Suprapubic skin (tissue), 4 donors: Measurements from ENCODE around the gene TPCN1. TPM values are rescaled to one million over a fixed set of nuclear protein-coding genes. Genes with fewer than 3 reads are reported as not detected.

ENCODE experiments used
- DNase-seq, 2 donors: peaks; one replicate each; pipeline ENCODE4 v3.0.0-alpha.2; 2019; ENCODE audit warnings: low spot score in 2 of 2
- H3K27ac ChIP-seq: fragments of 200-600 bp; sonication (generic); one replicate; pipeline ENCODE4 v1.5.1; 2019
- H3K27me3 ChIP-seq: fragments of 200-600 bp; sonication (generic); one replicate; pipeline ENCODE4 v1.5.1; 2019
- H3K36me3 ChIP-seq: fragments of 200-600 bp; sonication (generic); one replicate; pipeline ENCODE4 v1.5.1; 2019
- H3K4me1 ChIP-seq: fragments of 200-600 bp; sonication (generic); one replicate; pipeline ENCODE4 v1.5.1; 2019
- H3K4me3 ChIP-seq: fragments of 200-600 bp; sonication (generic); one replicate; pipeline ENCODE4 v1.5.1; 2019; ENCODE audit warnings: mild to moderate bottlenecking
- H3K9me3 ChIP-seq: fragments of 200-600 bp; sonication (generic); one replicate; pipeline ENCODE4 v1.5.1; 2019
- CTCF ChIP-seq, 2 donors: fragments of 200-600 bp in 1 of 2; fragments of 450-650 bp in 1 of 2; sonication (generic) in 1 of 2; IDR thresholded peaks; one replicate each; pipeline ENCODE4 v1.5.1; 2016 to 2019; ENCODE audit warnings: antibody characterized with exemption in 2 of 2, mild to moderate bottlenecking in 1 of 2, moderate library complexity in 1 of 2
- EP300 ChIP-seq: sonication (generic); formaldehyde crosslinking; IDR thresholded peaks from one replicate; pipeline ENCODE4 v1.6.1; 2017; ENCODE audit warnings: antibody characterized with exemption
- POLR2A ChIP-seq, 2 donors: fragments of 450-650 bp; IDR thresholded peaks; one replicate each; pipeline ENCODE4 v1.6.1; 2017; ENCODE audit warnings: antibody characterized with exemption in 2 of 2, mild to moderate bottlenecking in 2 of 2, moderate library complexity in 2 of 2
- POLR2AphosphoS5 ChIP-seq, 3 donors: sonication (generic); formaldehyde crosslinking; IDR thresholded peaks; one replicate each; pipeline ENCODE4 v1.6.1; 2017; ENCODE audit warnings: antibody characterized with exemption in 3 of 3
- WGBS: methylation state at CpG from one replicate; pipeline ENCODE4 v1.1.5; 2018; 5-methylcytosine and 5-hydroxymethylcytosine counted together
- total RNA-seq, 4 donors: library from RNA; depleted of rRNA; stranded (reverse); fragments of >200 nt; gene quantifications; one replicate each; pipeline ENCODE4 v1.1.0, GENCODE V29; 2016

TPCN1 gene
- total RNA-seq, 4 donors from 2014 or later, result 15.5 to 74.1 (median 35.6) TPM

- 94% methylated on average over 13 of the region's 13 CpGs for WGBS
- H3K4me1 ChIP-seq, result peaks cover 14% of the 10 kb centered on the region
- TF ChIP-seq EP300 (no peak), POLR2A (IDR thresholded peaks at IDR 0.05) (no peak), CTCF (IDR thresholded peaks at IDR 0.05) (no peak), POLR2AphosphoS5 (IDR thresholded peaks at IDR 0.05) (no peak)
- H3K9me3 ChIP-seq, result no peaks in the 10 kb centered on the region
- no peaks in the 10 kb centered on the region for H3K27me3 ChIP-seq
- no peak overlapping the region for H3K27ac ChIP-seq
- H3K36me3 ChIP-seq, result peaks cover 13% of the 10 kb centered on the region
- no peak overlapping the region for H3K4me3 ChIP-seq
- DNase-seq, result no peak
Observed at GRCh38 chr12:113195598-113195997, 25.7 kb upstream of the TPCN1 start.

DNA sequence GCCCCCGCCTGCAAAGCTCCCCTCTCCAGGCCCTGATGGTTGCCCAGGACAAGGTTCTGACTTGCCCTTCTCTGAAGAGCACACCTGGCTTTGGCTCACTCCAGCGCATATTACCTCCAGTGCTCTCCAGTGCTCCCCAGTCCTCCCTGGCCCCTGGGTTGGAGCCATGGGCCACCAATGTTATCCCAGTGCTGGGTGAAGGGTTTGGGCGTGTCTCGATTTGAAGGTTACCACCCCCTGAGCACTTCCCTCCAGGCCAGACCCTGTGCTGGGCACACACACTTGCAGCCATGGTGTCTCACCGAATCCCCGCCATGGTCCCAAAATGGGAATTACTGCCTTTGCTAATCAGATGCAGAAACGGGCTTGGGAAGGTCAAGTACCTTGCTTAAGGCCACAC is 24.7 kb upstream of the TPCN1 start:
- TF ChIP-seq POLR2A (IDR thresholded peaks at IDR 0.05) (no peak), POLR2AphosphoS5 (IDR thresholded peaks at IDR 0.05) (no peak), EP300 (no peak), CTCF (IDR thresholded peaks at IDR 0.05) (no peak)
- no peak for DNase-seq
- Histone ChIP-seq H3K9me3 (no peaks in the 10 kb centered on the region), H3K4me1 (peaks cover 14% of the 10 kb centered on the region), H3K27me3 (no peaks in the 10 kb centered on the region), H3K27ac (no peak overlapping the region), H3K4me3 (no peak overlapping the region), H3K36me3 (peaks cover 6% of the 10 kb centered on the region)
- WGBS, result 53% methylated on average over 5 of the region's 7 CpGs

DNA sequence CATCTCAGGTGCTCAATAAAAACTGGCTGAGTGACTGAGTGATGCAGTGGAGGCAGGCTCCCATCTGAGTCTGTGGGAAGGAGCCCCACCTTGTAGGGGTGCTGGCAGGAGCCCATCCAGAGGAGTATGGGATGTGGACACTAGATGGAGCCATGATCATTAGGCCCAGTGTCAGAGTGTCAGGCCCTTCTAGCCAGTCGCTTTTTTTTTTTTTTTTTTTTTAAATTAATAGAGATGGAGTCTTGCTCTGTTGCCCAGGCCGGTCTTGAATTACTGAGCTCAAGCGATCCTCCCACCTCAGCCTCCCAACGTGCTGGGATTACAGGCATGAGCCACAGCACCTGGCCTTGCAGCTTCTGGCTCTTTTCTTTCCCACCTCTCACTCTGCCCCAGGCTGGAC is 24.3 kb upstream of the TPCN1 start:
- H3K27ac ChIP-seq, result no peak overlapping the region

DNA sequence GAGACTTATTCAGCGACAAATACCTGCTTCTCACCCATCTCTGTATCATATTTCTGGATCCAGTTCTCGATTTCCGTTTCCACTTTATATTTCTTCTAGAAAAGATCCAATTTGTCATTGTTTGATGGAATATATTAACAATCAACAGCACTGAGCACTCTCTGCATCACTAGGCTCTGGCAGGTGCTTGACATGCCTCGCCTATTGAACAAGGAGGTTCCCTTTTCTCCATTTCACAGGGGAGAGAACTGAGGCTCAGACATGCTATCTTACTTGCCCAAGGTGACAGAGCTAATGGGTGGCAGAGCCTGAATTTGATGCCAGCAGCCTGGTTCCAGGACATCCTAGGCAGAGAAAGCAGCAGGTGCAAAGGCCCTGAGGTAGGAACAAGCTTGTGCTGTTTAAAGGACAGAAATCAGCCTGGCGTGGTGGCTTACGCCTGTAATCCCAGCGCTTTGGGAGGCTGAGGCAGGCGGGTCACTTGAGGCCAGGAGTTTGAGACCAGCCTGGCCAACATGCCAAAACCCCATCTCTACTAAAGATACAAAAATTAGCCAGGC is 23.7 kb upstream of the TPCN1 start:
- Histone ChIP-seq H3K9me3 (no peaks in the 10 kb centered on the region), H3K27me3 (no peaks in the 10 kb centered on the region), H3K36me3 (no peaks in the 10 kb centered on the region), H3K27ac (no peak overlapping the region), H3K4me1 (peaks cover 14% of the 10 kb centered on the region), H3K4me3 (no peak overlapping the region)
- no peak for DNase-seq
- 98% methylated on average over 8 of the region's 8 CpGs for WGBS
- TF ChIP-seq CTCF (IDR thresholded peaks at IDR 0.05) (no peak), EP300 (no peak), POLR2A (IDR thresholded peaks at IDR 0.05) (no peak), POLR2AphosphoS5 (IDR thresholded peaks at IDR 0.05) (no peak)

More for the DNA sequence above, 24.3 kb upstream of the TPCN1 start:
- TF ChIP-seq POLR2AphosphoS5 (IDR thresholded peaks at IDR 0.05), result no peak
- TF ChIP-seq CTCF (IDR thresholded peaks at IDR 0.05), result peak; percentile 15 to 61
- no peak for TF ChIP-seq EP300
- TF ChIP-seq POLR2A (IDR thresholded peaks at IDR 0.05), result no peak
- no peak overlapping the region for H3K4me3 ChIP-seq
- WGBS, result 15% methylated on average over 4 of the region's 4 CpGs
- H3K4me1 ChIP-seq, result peaks cover 14% of the 10 kb centered on the region
- no peaks in the 10 kb centered on the region for H3K27me3 ChIP-seq
- no peaks in the 10 kb centered on the region for H3K9me3 ChIP-seq
- H3K36me3 ChIP-seq, result peaks cover 2% of the 10 kb centered on the region
- DNase-seq, result peak in 1 of 2 donors; percentile 83

GRCh38 chr12:113198296-113198695 is 23.0 kb upstream of the TPCN1 start:
- no peaks in the 10 kb centered on the region for H3K9me3 ChIP-seq
- no peaks in the 10 kb centered on the region for H3K27me3 ChIP-seq
- H3K4me1 ChIP-seq, result peaks cover 14% of the 10 kb centered on the region
- DNase-seq, result no peak
- no peak for TF ChIP-seq CTCF (IDR thresholded peaks at IDR 0.05)
- TF ChIP-seq POLR2AphosphoS5 (IDR thresholded peaks at IDR 0.05), result no peak
- no peak for TF ChIP-seq EP300
- TF ChIP-seq POLR2A (IDR thresholded peaks at IDR 0.05), result no peak
- H3K4me3 ChIP-seq, result no peak overlapping the region
- no peaks in the 10 kb centered on the region for H3K36me3 ChIP-seq
- no peak overlapping the region for H3K27ac ChIP-seq
- 69% methylated on average over 1 of the region's 1 CpG for WGBS
